NK-92 (cell line): ENCODE data around the gene DYNC1I1.
"Not testable (repeated sequence)": the region's sequence is repeated elsewhere in the genome, so short reads cannot be mapped to it uniquely, and the experiment has no call there.

ENCODE experiments used
- DNase-seq: peaks from one replicate; lab custom pipeline; 2025; ENCODE audit not compliant: unreplicated experiment; lab: John Stamatoyannopoulos, UW

DYNC1I1 gene

DNA sequence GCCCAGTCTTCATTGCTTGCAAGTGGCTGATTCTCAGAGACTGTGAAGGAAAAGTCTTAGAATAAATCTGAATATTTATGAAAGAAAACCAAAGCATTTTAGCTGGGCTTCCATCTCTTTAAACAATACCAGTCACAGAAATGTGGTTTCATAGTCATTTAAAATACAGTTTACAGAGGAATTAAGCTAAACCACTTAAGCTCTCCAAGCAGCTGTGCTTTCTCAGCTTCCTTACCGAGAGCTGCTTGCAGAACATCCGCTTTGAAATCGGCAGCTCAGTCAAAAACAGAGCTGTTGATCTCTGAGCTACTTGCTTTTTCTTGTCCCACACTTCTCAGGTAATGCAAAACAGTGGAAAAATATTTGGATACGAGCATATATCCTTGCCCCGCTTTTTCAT, 134.5 kb downstream of the DYNC1I1 start:
- DNase-seq = no peak

DNA sequence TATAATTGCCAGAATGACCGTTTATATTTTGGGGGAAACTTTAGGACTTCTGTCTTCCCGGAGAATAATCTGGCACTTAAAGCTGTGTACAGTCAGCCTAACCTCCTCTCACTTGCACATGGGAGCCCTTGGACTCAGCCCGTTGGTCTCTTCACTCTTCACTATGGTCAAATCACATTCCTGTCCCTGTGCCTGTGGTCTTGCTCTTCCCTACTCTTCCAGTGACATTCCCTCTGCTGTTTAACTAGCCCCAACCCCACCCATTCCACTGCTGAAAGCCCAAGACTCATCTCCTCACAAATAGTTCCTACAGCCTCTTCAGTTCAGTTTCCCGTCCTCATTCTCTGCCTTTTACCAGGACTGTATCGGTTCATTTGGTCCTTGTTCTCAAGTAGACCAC, 135.0 kb downstream of the DYNC1I1 start:
- DNase-seq = no peak

DNA sequence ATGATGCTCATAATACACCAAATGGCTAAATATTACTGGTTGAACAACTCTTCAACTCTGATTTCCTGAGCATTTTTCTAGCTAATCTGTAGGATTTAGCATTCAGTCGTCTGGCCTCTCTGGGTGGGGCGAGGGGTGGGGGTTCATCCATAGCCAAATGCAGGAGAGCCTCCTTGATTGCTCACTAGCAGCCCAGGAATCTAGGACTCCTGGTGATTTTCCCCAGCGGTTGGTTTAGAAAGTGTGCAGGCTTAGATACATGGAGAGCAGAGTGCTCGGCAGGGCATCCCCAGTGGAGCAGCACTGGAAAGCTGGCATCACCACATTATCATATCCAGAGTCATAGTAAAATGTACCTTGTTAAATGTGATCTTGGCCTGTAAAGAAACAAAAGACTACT, 136.1 kb downstream of the DYNC1I1 start:
- no peak for DNase-seq

DNA sequence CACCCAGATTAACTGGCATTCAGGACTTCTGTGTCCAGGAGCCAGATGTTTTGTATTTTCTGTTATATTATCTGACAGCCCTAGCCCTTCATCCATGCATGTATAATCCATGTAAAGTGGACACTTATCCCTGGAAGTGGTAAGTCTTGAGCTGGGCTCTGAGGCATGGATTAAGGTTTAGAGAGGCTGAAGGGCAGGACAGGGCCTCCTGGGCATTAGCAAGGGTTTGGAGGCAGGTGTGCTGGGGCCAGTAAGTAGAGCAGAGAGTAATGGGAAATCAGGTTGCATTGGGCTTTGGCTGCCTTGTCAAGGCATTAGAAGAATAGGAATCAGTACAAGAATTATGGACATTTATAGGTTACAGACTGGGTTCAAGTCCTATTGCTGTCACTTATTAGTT, 138.0 kb downstream of the DYNC1I1 start:
- no peak for DNase-seq

DNA sequence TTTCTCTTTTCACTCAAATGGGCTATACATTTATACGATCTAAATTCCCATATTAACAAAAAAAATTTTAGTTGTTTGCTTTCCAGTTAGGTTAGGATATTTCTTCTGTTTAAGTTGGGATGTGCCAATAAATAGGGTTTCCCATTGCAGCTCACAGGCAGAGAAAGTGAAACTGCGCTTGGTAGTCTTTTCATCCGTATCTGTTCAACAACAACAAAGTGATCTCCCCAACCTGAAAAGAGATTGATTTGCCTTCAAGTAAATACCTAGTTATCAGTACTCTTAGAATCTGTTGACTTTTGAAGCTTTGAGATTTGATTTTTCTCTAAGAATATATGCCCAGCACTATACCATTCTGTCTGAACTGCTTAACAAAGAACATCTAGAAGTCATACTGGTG, 143.4 kb downstream of the DYNC1I1 start:
- DNase-seq = no peak

DNA sequence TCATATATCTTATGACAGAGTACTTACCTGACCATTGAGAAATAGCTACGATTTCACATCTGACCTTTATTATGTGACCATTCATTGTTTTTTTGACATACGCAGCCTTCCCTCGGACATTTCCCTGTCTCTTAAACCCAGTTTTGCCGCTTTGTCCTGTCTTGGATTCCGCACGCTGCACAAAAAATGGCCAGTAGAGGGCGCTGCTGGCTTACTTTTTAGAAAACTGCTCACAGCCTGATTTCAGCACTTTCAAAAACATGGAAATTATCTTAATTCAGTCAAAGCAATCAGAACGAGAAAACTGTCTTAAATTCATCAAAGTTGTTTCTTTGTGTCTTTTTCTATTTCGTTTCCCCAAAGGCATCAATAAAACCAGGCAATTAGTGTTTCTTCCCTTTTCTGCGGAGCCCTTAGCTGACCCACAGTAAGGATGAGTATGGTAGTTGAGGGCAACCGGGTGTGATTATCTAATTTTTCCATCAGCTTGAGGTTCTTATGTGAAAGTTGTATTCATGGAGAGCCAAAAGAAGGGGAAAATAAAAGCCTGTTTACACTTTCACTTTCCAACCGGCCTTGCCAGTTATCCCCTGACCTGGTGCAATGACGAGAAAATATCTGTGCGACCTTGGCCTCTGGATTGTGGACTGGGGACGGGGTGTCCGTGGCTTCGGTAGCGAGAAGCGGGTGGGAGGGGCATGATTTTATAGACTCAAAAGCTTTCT, 144.4 kb downstream of the DYNC1I1 start:
- DNase-seq = no peak

DNA sequence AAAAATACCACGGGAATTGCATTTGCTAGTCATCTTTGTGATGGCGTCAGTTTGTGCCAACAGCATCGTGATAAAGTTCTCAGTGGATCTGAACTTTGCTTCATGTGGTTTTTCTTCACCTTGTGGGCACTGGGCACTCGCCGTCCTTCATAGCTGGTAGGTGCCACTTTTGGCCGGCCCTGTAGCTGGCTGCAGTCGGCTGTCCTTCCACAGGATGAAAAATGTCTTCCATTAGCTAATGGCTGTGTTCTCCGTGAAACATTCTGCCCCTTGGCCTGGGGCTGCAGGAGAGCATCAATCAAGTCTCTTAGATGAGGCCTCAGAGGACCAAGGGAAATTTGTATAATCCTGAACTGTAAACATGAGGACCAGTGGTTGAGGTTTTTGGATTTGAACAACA, 145.3 kb downstream of the DYNC1I1 start:
- no peak for DNase-seq

DNA sequence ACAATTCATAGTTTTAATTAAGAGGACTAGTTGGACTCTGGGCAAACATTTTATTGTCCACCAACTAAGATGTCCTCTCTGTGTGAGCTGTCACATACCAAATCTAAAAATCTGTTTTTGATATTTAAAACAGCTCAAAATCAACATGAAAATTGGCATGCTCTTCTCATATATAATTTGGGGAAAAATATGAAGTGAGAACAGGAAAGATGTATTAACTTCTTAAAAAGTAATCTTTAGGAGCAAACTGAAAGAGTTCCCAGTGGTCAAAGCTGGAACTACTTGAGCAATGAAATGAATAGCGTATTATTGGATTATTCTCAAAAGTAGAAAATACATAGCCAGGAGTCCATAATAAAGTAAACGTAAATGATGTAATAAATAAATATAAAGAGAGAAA, 147.2 kb downstream of the DYNC1I1 start:
- DNase-seq = no peak

DNA sequence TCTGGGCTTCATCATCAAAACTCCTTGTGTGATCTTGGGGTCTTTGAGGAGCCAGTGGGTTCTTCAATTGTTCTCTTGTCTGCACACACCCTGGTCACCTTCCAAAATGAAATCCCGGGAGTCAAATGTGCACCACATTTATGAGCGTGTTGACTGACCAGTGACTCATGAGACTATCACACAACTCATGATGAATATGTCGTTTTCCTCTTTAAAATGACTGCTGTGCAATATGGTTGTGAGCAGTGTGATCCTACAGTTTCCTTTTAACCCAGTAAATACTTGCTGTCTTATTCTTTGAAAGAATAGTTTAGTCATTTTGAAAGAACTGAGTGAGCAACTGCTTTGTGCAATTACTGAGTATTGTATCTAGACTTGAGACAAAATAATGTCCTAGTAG, 149.2 kb downstream of the DYNC1I1 start:
- DNase-seq = no peak

DNA sequence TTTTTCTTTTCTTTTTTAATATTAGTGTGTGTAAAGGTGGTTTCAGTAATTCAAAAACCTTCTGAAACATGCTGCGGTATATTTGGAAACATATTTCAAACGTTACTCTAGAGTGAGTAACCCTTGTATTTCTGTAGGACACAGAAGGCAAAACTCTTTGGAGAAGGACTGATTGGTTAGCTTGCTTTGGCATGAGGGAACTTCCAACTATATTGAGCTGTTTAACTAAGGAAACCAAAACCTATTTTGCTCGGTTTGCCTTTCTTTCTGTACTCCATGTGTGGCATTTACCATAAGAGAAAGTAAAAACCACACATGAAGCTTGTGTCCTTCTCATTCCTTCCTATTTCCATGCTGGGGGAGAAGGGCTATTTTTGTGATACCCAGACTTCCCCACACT, 149.8 kb downstream of the DYNC1I1 start:
- DNase-seq = no peak

DNA sequence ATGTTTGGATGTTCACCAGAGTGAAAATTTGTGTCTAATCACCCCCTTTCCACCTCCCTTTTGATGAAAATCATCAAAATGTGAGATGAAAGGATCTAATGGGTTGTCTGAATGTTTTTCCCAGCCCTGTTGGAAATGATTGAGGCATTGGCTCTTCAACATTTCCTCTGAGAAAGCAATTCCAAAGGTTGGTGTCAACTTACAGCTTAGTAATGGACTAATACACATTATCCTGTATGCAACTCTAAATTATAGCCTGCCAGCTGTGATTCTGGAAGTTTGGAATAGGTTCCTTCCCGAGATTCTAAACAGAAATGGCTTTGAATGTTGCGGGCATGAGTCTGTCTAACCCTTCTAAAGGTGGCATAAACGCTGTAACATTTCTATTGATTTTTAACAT, 152.9 kb downstream of the DYNC1I1 start:
- no peak for DNase-seq

DNA sequence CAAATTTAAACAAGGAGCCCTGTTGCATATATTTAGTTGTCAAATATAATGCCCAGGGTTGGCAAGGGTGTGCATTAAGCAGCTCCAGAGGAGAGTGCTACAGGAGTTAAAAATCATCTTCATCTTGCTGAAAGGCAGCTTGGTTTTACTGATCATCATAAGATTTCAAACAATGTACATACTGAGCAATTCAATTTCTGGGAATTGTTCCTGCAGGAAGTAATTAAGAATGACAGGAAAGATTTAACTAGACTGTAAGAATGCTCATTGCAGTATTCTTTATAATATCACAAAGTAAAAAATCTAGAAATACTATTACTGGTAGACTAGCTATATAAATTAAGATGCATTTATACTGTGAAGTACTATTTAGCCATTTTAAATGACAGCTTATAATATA, 153.6 kb downstream of the DYNC1I1 start:
- DNase-seq = no peak

DNA sequence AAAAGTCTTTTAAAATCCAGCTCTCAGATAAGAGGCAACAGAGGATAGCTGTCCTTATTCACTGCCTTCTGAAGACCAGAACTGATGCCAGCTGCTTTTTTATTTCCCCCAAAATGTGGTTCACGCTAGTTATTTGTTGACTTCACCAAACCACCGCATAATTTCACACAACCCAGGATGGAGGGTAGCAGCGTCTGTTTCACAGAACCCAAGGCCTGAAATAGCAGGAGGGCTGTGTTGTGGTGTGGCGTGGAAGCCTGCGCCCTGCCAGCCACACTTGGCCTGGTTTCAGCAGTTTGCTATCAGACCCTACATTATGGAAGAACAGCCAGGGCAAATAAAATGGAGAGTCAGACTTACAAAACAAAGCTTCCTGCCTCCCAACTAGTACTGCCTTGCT, 155.4 kb downstream of the DYNC1I1 start:
- no peak for DNase-seq

DNA sequence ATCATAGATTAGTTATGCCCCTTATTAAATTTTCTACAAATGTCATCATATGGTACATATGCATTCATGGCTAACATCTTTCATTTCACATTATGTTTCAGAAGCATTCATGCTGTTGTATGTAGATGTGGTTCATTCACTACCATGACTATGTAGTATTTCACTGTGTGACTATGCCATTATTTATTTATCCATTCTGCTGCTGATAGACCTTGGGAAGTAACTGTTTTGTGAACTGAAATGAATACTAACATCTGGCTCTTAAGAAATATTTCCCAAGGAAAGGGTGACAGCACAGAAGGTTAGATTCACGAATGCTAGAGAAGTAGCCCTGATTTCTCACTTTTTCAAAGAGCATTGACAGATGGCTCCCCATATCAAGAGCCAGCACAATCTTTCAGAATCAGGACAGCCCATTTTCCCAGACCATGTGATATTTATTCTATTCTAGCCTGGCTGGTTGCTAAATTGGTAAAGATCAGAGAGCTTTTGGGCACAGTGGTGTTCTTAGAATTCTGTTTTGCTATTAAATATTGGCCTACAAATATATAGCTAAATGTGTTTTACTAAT, 157.4 kb downstream of the DYNC1I1 start:
- no peak for DNase-seq

DNA sequence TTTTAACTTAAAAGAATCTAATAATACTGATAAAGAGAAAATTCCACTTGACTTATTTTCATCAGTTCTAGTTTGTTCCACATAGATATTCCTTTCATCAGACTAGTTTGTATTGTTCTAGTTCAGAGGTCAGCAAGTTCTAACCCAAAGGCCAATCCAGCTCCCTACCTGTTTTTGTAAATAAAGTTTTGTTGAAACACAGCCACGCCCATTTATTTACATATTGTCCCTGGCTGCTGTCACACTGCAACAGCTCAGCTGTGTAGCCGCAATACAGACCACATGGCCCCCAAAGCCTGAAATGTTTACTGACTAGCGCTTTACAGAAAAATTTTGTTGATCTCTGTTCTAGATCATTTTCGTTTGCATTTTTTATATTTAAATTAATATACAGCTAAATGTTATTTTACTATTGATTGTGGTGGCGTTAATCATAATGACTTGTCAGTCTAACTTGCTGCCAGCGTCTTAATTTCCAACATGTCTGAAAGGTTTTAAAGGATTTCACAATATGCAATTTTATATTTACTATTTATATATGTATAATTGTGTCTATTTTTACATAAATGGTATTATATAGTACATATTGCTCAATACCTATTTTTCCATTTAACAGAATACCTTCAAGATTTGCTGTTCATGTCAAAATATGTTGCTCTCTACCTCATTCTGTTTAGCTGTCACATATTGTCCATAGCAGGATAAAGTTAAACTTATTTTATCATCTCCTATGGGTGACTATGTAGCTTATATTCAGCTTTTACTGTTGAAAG, 159.3 kb downstream of the DYNC1I1 start:
- DNase-seq = no peak

DNA sequence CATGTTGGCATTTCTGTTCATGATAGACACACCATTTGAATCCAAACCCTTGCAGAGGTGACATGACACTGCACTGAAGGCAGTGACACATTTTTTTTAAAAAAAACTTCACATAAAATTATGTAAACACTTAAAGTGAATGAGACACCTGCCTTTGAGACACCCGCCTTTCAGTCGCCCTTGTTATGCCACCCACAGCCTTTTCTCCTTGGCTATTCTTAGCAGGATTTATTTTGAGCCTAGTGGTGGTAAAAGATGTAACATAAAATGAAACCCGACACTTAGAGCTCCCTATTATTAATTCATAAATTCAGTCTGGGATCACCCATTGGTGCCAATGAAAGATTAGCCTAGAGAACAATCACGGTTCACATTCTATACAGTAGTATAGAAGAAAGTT, 161.3 kb downstream of the DYNC1I1 start:
- no peak for DNase-seq

DNA sequence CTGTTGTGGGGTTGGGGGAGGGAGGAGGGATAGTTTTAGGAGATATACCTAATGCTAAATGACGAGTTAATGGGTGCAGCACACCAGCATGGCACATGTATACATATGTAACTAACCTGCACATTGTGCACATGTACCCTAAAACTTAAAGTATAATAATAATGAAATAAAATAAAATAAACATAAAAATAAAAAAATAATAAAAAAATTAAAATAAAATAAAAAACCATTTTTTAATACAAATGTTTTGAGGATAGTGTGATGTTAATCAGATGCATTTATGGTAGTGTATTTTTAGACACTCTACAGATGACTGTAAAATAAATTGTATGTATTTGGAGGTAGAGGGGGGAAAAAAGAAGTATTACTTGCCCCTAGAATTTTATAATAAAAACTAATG, 172.5 kb downstream of the DYNC1I1 start:
- not testable (repeated sequence) for DNase-seq

DNA sequence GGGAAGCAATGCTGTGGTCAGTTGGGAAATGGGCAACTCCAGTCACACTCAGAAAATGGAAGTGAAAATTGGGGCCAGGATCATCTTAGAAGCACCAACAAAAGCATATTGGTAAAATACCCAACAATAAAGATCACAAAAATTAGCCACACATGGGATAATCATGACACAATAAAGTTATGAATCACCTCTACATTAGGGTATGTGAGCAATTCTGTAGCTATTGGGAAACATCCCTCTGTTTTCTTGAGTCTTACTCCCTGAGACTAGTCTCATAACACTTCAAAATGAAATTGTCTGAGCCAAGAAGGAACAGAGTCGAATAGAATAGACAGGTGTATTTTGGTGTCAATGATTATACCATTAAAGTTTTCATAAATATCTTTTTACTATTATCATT, 178.3 kb downstream of the DYNC1I1 start:
- DNase-seq = no peak

DNA sequence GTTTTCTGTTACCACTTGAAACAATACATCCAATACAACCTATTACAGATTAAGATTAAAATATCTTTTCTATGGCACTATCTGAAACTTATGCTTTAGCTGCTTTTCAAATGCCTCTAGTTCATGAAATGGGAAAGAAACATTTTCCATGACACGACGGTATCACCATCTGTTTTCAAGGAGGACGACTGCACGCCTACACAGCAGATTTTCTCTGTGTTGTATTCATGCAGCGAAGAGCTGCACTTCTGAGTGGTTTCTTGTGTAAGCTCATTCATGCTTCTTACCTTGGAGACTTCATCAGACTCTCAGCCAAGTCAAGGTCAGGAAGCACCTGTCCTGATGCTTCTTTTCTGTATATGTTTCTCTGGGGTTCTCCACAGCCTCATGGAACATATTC, 179.2 kb downstream of the DYNC1I1 start:
- DNase-seq = no peak

DNA sequence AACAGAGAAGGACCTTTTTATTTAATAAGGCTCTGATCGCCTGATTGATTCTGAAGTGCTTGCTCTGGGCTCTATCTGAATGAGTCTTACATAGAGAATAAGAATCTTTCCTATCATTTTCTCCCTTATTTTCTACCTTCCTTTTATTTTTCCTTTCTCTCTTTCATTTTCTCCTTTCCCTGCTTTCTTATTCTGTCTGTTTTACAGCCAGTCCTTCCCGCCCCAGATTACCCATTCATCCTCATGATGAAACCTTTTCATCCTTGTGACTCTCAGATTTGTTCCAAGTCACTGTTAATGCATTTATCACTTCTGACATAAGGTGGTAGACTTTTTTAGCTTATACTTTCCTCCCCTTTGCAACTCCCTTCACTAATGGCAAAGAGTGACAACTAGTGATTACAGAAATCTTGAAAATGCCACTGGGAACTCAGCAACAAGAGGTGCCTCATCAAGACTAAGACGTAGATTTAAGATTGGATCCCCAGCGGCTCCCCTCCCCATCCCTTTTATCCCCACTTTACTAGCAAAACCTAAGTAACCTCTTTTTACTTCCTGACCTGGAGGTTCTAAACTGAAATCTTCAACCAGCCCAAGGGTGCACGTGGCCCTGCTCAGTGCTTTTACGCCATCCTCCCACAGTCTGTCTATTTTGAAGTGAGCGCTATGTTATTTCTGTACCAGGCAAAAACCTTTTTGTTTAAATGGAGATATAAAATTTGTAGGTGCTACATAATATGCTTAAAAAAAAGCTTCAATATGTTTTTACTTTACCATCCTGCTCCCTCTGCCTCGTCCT, 179.8 kb downstream of the DYNC1I1 start:
- no peak for DNase-seq

DNA sequence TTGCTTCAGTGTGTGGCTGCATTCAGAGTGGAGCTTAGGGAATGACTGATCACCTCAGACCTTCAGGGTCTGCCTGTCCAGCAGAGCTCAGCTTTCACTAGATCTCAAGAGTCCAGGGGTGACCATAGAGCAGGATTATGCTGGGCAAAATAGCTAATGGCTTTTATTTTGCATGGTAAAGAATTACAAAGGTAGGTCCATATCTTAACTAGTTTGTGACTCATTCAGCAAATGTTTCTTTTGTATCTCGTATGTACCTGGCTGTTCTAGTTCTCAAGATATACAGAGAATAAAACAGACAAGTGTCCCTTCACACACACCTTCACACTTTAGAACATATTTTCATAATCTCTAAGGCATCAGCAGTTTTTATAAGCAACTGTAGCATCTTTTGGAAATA, 180.5 kb downstream of the DYNC1I1 start:
- no peak for DNase-seq

DNA sequence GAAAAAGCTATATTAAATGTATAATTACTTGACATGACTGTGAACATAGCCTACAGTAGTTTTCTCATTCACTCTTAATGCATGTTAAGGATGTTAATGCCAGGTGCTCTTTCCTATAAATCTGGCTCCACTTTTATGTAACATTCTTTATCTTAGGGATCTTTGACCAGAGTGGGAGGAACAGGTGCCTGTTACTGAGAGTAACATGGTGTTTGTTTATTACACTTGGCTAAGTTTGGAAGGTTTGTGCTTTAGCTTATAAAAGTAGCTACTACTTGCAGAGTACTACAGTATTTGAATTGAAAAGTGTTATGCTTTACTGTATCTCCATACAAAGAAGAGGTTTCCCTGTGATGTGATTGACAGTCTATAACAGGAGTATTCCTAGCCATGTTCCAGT, 183.4 kb downstream of the DYNC1I1 start:
- no peak for DNase-seq
